ENCODE results near the gene NAPEPLD. TPM values are rescaled to one million over a fixed set of nuclear protein-coding genes. Genes with fewer than 3 reads are reported as not detected.

The NAPEPLD gene
- total and polyA plus RNA-seq, 2 experiments from 2014 or later, result 9.4 to 10.7 TPM

DNA sequence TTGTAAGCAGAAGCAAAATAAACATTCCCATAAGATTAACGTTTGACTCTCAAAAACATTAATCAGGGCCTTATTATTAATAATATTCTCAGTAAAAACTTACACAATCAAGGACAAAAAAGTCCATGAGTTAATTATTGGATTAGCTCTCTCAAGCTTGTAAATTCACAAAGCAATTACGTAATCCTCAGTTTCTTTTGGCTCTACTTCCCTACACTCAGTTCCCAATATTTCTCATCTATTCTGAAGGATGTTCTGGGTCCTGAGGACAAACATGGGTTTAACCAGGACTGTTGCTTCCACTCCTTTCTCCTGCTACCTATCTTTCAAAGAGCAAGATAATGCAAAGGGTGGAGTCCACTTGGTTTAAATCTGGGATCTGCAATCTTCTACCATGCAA, 89.4 kb downstream of the NAPEPLD start:
- Histone ChIP-seq H3K36me3 (ENCODE audit: insufficient read depth) (no peaks in the 10 kb centered on the region), H3K79me2 (replicated peaks; ENCODE audit: insufficient read depth) (no peaks in the 10 kb centered on the region), H3K4me3 (no peak overlapping the region), H3K9me2 (ENCODE audit: insufficient read depth) (no peaks in the 10 kb centered on the region), H3F3A (replicated peaks; ENCODE audit: low read depth) (no peaks in the 10 kb centered on the region), H3K27ac (ENCODE audit: low read depth) (no peak overlapping the region), H3K4me2 (no peak overlapping the region), H4K20me1 (replicated peaks; ENCODE audit: insufficient read depth) (no peaks in the 10 kb centered on the region), H3K27me3 (ENCODE audit: insufficient read depth) (no peaks in the 10 kb centered on the region), H3K4me1 (ENCODE audit: insufficient read depth) (0 out of 2 replicates have a peak, but pooled peaks cover 5% of the 10 kb centered on the region), H2AFZ (no peak overlapping the region)
- no peak overlapping the region for H3K27ac Mint-ChIP-seq
- TF ChIP-seq STAT1 (IDR thresholded peaks at IDR 0.05; ENCODE audit: unreplicated experiment) (no peak), ZNF331 (CRISPR knock-in tag; IDR thresholded peaks at IDR 0.05; ENCODE audit: low read depth) (no peak), REST (IDR thresholded peaks at IDR 0.05; ENCODE audit: unreplicated experiment) (no peak), ETS1 (IDR thresholded peaks at IDR 0.05) (no peak), EZH2phosphoT487 (IDR thresholded peaks at IDR 0.05; ENCODE audit: unreplicated experiment) (no peak), POLR2AphosphoS5 (IDR thresholded peaks at IDR 0.05; ENCODE audit: low read depth) (no peak), NANOG (IDR thresholded peaks at IDR 0.05; ENCODE audit: borderline replicate concordance) (no peak), CREB1 (CRISPR knock-in tag; IDR thresholded peaks at IDR 0.05; ENCODE audit: low read depth) (no peak), JUNB (IDR thresholded peaks at IDR 0.05; ENCODE audit: unreplicated experiment) (no peak), ZNF114 (CRISPR knock-in tag; IDR thresholded peaks at IDR 0.05) (no peak), EZH2 (IDR thresholded peaks at IDR 0.05; ENCODE audit: low read depth, unreplicated experiment) (no peak), CTCF (conservative IDR thresholded peaks at IDR 0.05; ENCODE audit: low read depth in 2 of 2) (no peak), ZNF462 (CRISPR knock-in tag; IDR thresholded peaks at IDR 0.05) (no peak)
- DNase-seq (ENCODE audit: low spot score) (no peak), ATAC-seq (no peak)
- no peak overlapping the region for H3K4me3 Mint-ChIP-seq
- H3K36me3 Mint-ChIP-seq (ENCODE audit: low read depth), result peaks cover 5% of the 10 kb centered on the region
- peaks cover 2% of the 10 kb centered on the region; the same call in 2 of the 3 replicates for H3K4me1 Mint-ChIP-seq
- no peaks in the 10 kb centered on the region for H3K9me3 Mint-ChIP-seq
- no peaks in the 10 kb centered on the region for H3K27me3 Mint-ChIP-seq (ENCODE audit: insufficient read depth, low read depth, poor library complexity)

All from GM23338 (cell line).